H1 (cell line): ENCODE measurements around the gene VPS13D.

ENCODE experiments used
- ATF3 ChIP-seq: IDR thresholded peaks from 2 replicates; pipeline ENCODE4 v1.6.1; 2011; ENCODE audit warnings: low read depth, mild to moderate bottlenecking, low read length; ENCODE audit not compliant: insufficient read depth
- EZH2 ChIP-seq: fragments of 200-600 bp; sonication (generic); IDR thresholded peaks from 2 replicates; pipeline ENCODE4 v1.7.1; 2012; ENCODE audit warnings: low read depth, mild to moderate bottlenecking, moderate library complexity, low read length, inconsistent platforms; ENCODE audit not compliant: severe bottlenecking
- JUND ChIP-seq: IDR thresholded peaks from 2 replicates; pipeline ENCODE4 v1.6.1; 2011; ENCODE audit warnings: mild to moderate bottlenecking, improper control_type of control experiment, low read length
- MAX ChIP-seq: IDR thresholded peaks from 2 replicates; pipeline ENCODE4 v1.6.1; 2012; ENCODE audit warnings: inconsistent platforms
- POLR2A ChIP-seq, 2 experiments: IDR thresholded peaks; 1 replicate in 1 of 2; 2 replicates in 1 of 2; pipeline ENCODE4 v1.6.1; 2011; ENCODE audit warnings: low read depth in 2 of 2, low read length in 2 of 2, mild to moderate bottlenecking in 2 of 2; ENCODE audit errors: control extremely low read depth in 1 of 2
- POLR2AphosphoS5 ChIP-seq: IDR thresholded peaks from 2 replicates; pipeline ENCODE4 v1.6.1; 2011; ENCODE audit warnings: low read depth, low read length
- SRF ChIP-seq: IDR thresholded peaks from 2 replicates; pipeline ENCODE4 v1.6.1; 2011; ENCODE audit warnings: mild to moderate bottlenecking, low read depth, low read length, moderate library complexity
- SUZ12 ChIP-seq: fragments of 200-600 bp; sonication (generic); IDR thresholded peaks from 2 replicates; pipeline ENCODE4 v1.6.1; 2012; ENCODE audit warnings: mild to moderate bottlenecking, inconsistent platforms, low read length, moderate library complexity, mixed read lengths
- TAF1 ChIP-seq: IDR thresholded peaks from 2 replicates; pipeline ENCODE4 v1.6.1; 2011; ENCODE audit warnings: mild to moderate bottlenecking, low read depth, low read length
- TBP ChIP-seq: IDR thresholded peaks from 2 replicates; pipeline ENCODE4 v1.6.1; 2011; ENCODE audit warnings: low read depth, low read length, improper control_type of control experiment
- YY1 ChIP-seq: IDR thresholded peaks from 2 replicates; pipeline ENCODE4 v1.6.1; 2011; ENCODE audit warnings: low read depth, mild to moderate bottlenecking, low read length
- TF ChIP-seq, protein P1 (sequence below), 3 experiments: IDR thresholded peaks; 1 replicate in 2 of 3; 2 replicates in 1 of 3; pipeline versions ENCODE4 v1.5.1 to v1.6.1; 2011; ENCODE audit warnings: low read length in 3 of 3, mild to moderate bottlenecking in 3 of 3, inconsistent platforms in 2 of 3, low read depth in 1 of 3, moderate library complexity in 1 of 3; ENCODE audit not compliant: insufficient read depth in 1 of 3; ENCODE audit errors: control extremely low read depth in 1 of 3

- no peak for TF ChIP-seq POLR2A (IDR thresholded peaks at IDR 0.05; ENCODE audit: control extremely low read depth in 1 of 2, low read depth in 2 of 2, low read length in 2 of 2)
- TF ChIP-seq JUND: no peak
- no peak for TF ChIP-seq EZH2
- TF ChIP-seq, protein P1, sequence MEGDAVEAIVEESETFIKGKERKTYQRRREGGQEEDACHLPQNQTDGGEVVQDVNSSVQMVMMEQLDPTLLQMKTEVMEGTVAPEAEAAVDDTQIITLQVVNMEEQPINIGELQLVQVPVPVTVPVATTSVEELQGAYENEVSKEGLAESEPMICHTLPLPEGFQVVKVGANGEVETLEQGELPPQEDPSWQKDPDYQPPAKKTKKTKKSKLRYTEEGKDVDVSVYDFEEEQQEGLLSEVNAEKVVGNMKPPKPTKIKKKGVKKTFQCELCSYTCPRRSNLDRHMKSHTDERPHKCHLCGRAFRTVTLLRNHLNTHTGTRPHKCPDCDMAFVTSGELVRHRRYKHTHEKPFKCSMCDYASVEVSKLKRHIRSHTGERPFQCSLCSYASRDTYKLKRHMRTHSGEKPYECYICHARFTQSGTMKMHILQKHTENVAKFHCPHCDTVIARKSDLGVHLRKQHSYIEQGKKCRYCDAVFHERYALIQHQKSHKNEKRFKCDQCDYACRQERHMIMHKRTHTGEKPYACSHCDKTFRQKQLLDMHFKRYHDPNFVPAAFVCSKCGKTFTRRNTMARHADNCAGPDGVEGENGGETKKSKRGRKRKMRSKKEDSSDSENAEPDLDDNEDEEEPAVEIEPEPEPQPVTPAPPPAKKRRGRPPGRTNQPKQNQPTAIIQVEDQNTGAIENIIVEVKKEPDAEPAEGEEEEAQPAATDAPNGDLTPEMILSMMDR (IDR thresholded peaks at IDR 0.05; ENCODE audit: control extremely low read depth in 1 of 3, insufficient read depth in 1 of 3, low read depth in 1 of 3, low read length in 3 of 3): no peak
- TF ChIP-seq SRF: no peak
- TF ChIP-seq POLR2AphosphoS5: no peak
- no peak for TF ChIP-seq SUZ12
- TF ChIP-seq MAX: no peak
- no peak for TF ChIP-seq ATF3
- no peak for TF ChIP-seq TBP
- no peak for TF ChIP-seq TAF1
- no peak for TF ChIP-seq YY1
These were observed 300.8 kb downstream of the VPS13D start for GRCh38 chr1:12530462-12531178.
